Adipose tissue (tissue), 3 donors: ENCODE results near the gene CDH22. TPM values are rescaled to one million over a fixed set of nuclear protein-coding genes. Genes with fewer than 3 reads are reported as not detected.

Experiments
- H3K27ac ChIP-seq: one replicate; pipeline ENCODE4 v1.5.1; 2013; ENCODE audit warnings: low read depth, low read length
- WGBS, 3 donors: extraction: QIAGEN DNeasy Blood & Tissue Kit; methylation state at CpG; one replicate each; pipeline ENCODE4 v1.1.7; 2013; 5-methylcytosine and 5-hydroxymethylcytosine counted together
- polyA plus RNA-seq, 3 donors: library from polyadenylated mRNA; stranded (reverse); fragments of 200-250 nt; gene quantifications; one replicate each; pipeline ENCODE4 v1.2.3, GENCODE V29; 2013
- donor health status: healthy with polysubstance abuse.
- donor health status: Bipolar disorder and iron deficiency.
- donor health status: healthy.

Gene CDH22
- polyA plus RNA-seq, 3 donors, result 0.16 to 1.3 (median 0.45) TPM

- WGBS, 3 donors, result 58 to 73% (median 68%) methylated on average over 8 of the region's 8 CpGs
- no peak overlapping the region for H3K27ac ChIP-seq
Measured at GRCh38 chr20:46344488-46345162, 36.3 kb upstream of the CDH22 start.

- H3K27ac ChIP-seq, result no peak overlapping the region
- WGBS, 3 donors, result 51 to 65% (median 53%) methylated on average over 2 of the region's 2 CpGs
Measured at GRCh38 chr20:46343975-46344357, 35.7 kb upstream of the CDH22 start.

GRCh38 chr20:46343348-46343974, 35.2 kb upstream of the CDH22 start:
- 6 to 7% (median 7%) methylated on average over 17 of the region's 17 CpGs for WGBS, 3 donors
- H3K27ac ChIP-seq, result no peak overlapping the region

GRCh38 chr20:46342451-46343347, 34.4 kb upstream of the CDH22 start:
- H3K27ac ChIP-seq, result no peak overlapping the region
- 38 to 47% (median 46%) methylated on average over 17 of the region's 17 CpGs for whole genome bisulfite sequencing, 3 donors

GRCh38 chr20:46342010-46342378, 33.7 kb upstream of the CDH22 start:
- no peak overlapping the region for H3K27ac ChIP-seq
- WGBS, 3 donors, result 34 to 45% (median 44%) methylated on average over 9 of the region's 9 CpGs

GRCh38 chr20:46341074-46342009, 33.0 kb upstream of the CDH22 start:
- no peak overlapping the region for H3K27ac ChIP-seq
- WGBS, 3 donors, result 44 to 46% (median 45%) methylated on average over 21 to 24 of the region's 24 CpGs

- WGBS, 3 donors, result 77 to 82% (median 81%) methylated on average over 7 of the region's 7 CpGs
- H3K27ac ChIP-seq, result no peak overlapping the region
Measured at GRCh38 chr20:46339037-46339436, 30.7 kb upstream of the CDH22 start.

GRCh38 chr20:46336735-46337134, 28.4 kb upstream of the CDH22 start:
- no peak overlapping the region for H3K27ac ChIP-seq
- WGBS, 3 donors, result 54 to 65% (median 54%) methylated on average over 3 of the region's 3 CpGs

GRCh38 chr20:46334303-46334904, 26.1 kb upstream of the CDH22 start:
- no peak overlapping the region for H3K27ac ChIP-seq
- 38 to 51% (median 41%) methylated on average over 9 of the region's 9 CpGs for WGBS, 3 donors

GRCh38 chr20:46333161-46333991, 25.1 kb upstream of the CDH22 start:
- 66 to 80% (median 79%) methylated on average over 8 of the region's 8 CpGs for WGBS, 3 donors

GRCh38 chr20:46332373-46333160, 24.3 kb upstream of the CDH22 start:
- WGBS, 3 donors, result 72 to 75% (median 74%) methylated on average over 11 to 12 of the region's 12 CpGs
- no peak overlapping the region for H3K27ac ChIP-seq

More at GRCh38 chr20:46333161-46333991, 25.1 kb upstream of the CDH22 start:
- H3K27ac ChIP-seq, result no peak overlapping the region

- 71 to 79% (median 76%) methylated on average over 13 of the region's 13 CpGs for WGBS, 3 donors
- no peak overlapping the region for H3K27ac ChIP-seq
Measured at GRCh38 chr20:46331611-46332361, 23.5 kb upstream of the CDH22 start.

GRCh38 chr20:46330831-46331371, 22.6 kb upstream of the CDH22 start:
- no peak overlapping the region for H3K27ac ChIP-seq
- 83 to 86% (median 83%) methylated on average over 13 of the region's 13 CpGs for WGBS, 3 donors

GRCh38 chr20:46330072-46330763, 21.9 kb upstream of the CDH22 start:
- WGBS, 3 donors, result 38 to 62% (median 54%) methylated on average over 11 to 13 of the region's 13 CpGs
- no peak overlapping the region for H3K27ac ChIP-seq
